Measurements from ENCODE around the gene DSTYK. TPM values are rescaled to one million over a fixed set of nuclear protein-coding genes. Genes with fewer than 3 reads are reported as not detected.

Gene DSTYK
- total and polyA plus RNA-seq, 7 donors, result 1.6 to 13.3 (median 9.1) TPM

GRCh38 chr1:205224736-205225135 lies 13.2 kb upstream of the DSTYK start:
- Histone ChIP-seq H3K4me1 (peaks cover 0 to 23% (median 22%) of the 10 kb centered on the region in 4 donors), H3K9me3 (no peaks in the 10 kb centered on the region), H3K27me3 (no peaks in the 10 kb centered on the region), H3K27ac (no peak overlapping the region), H3K36me3 (no peaks in the 10 kb centered on the region), H3K4me3 (no peak overlapping the region)
- TF ChIP-seq CTCF (IDR thresholded peaks at IDR 0.05) (no peak), POLR2AphosphoS5 (IDR thresholded peaks at IDR 0.05) (no peak), EP300 (IDR thresholded peaks at IDR 0.05) (no peak), POLR2A (IDR thresholded peaks at IDR 0.05) (no peak)
- DNase-seq, result no peak
- intact Hi-C loops (cut with DNase I), result no loop called here

- DNase-seq, result no peak
- Histone ChIP-seq H3K4me1 (no peaks in the 10 kb centered on the region), H3K27ac (no peak overlapping the region), H3K9me3 (no peaks in the 10 kb centered on the region), H3K36me3 (no peaks in the 10 kb centered on the region), H3K4me3 (no peak overlapping the region), H3K27me3 (no peaks in the 10 kb centered on the region)
- intact Hi-C loops (cut with DNase I), result no loop called here
- TF ChIP-seq POLR2AphosphoS5 (IDR thresholded peaks at IDR 0.05) (no peak), CTCF (IDR thresholded peaks at IDR 0.05) (no peak), EP300 (IDR thresholded peaks at IDR 0.05) (no peak), POLR2A (IDR thresholded peaks at IDR 0.05) (no peak)
- WGBS, 2 donors, result 66 to 68% methylated on average over 2 of the region's 2 CpGs
Measured at GRCh38 chr1:205220421-205220820, 8.9 kb upstream of the DSTYK start.

- H3K4me3 ChIP-seq, result no peak overlapping the region
- no peaks in the 10 kb centered on the region for H3K27me3 ChIP-seq
- no peak for DNase-seq
- TF ChIP-seq CTCF (IDR thresholded peaks at IDR 0.05), result no peak
- TF ChIP-seq POLR2A (IDR thresholded peaks at IDR 0.05), result no peak
- TF ChIP-seq EP300 (IDR thresholded peaks at IDR 0.05), result no peak
- no peak for TF ChIP-seq POLR2AphosphoS5 (IDR thresholded peaks at IDR 0.05)
- H3K36me3 ChIP-seq, result no peaks in the 10 kb centered on the region
- H3K27ac ChIP-seq, result no peak overlapping the region
- intact Hi-C loops (cut with DNase I), result no loop called here
- H3K4me1 ChIP-seq, result no peaks in the 10 kb centered on the region
- 92 to 93% methylated on average over 3 of the region's 3 CpGs for WGBS, 2 donors
- no peaks in the 10 kb centered on the region for H3K9me3 ChIP-seq
Measured at GRCh38 chr1:205217418-205217817, 5.9 kb upstream of the DSTYK start.

- WGBS, 2 donors, result 88 to 90% methylated on average over 4 of the region's 4 CpGs
- no peak for DNase-seq
- no peak overlapping the region for H3K27ac ChIP-seq
- H3K9me3 ChIP-seq, result no peaks in the 10 kb centered on the region
- H3K36me3 ChIP-seq, result no peaks in the 10 kb centered on the region
- peaks cover 0 to 4% (median 0%) of the 10 kb centered on the region in 4 donors for H3K4me1 ChIP-seq
- H3K4me3 ChIP-seq, result no peak overlapping the region
- TF ChIP-seq CTCF (IDR thresholded peaks at IDR 0.05) (no peak), POLR2A (IDR thresholded peaks at IDR 0.05) (no peak), EP300 (IDR thresholded peaks at IDR 0.05) (no peak), POLR2AphosphoS5 (IDR thresholded peaks at IDR 0.05) (no peak)
- no peaks in the 10 kb centered on the region for H3K27me3 ChIP-seq
- intact Hi-C loops (cut with DNase I), result no loop called here
Measured at GRCh38 chr1:205216588-205216987, 5.1 kb upstream of the DSTYK start.

- intact Hi-C loops (cut with DNase I), result loop anchor here (5.0 kb wide), 1 partner anchor 33 kb away; no protein-coding TSS in a partner anchor
- Histone ChIP-seq H3K9me3 (no peaks in the 10 kb centered on the region), H3K36me3 (no peaks in the 10 kb centered on the region), H3K27ac (no peak overlapping the region), H3K27me3 (no peaks in the 10 kb centered on the region), H3K4me1 (peaks cover 0 to 12% (median 8%) of the 10 kb centered on the region in 4 donors), H3K4me3 (no peak overlapping the region)
- WGBS, 2 donors, result 44 to 71% methylated on average over 1 of the region's 1 CpG
- DNase-seq, result no peak
- TF ChIP-seq EP300 (IDR thresholded peaks at IDR 0.05) (no peak), CTCF (IDR thresholded peaks at IDR 0.05) (no peak), POLR2AphosphoS5 (IDR thresholded peaks at IDR 0.05) (no peak), POLR2A (IDR thresholded peaks at IDR 0.05) (no peak)
Measured at GRCh38 chr1:205214756-205215155, 3.3 kb upstream of the DSTYK start.
